GM12878 (cell line): Measurements from ENCODE around the gene DNAAF1. TPM values are rescaled to one million over a fixed set of nuclear protein-coding genes. Genes with fewer than 3 reads are reported as not detected.

Source experiments
- ATAC-seq: fragments of 200-7000 bp; cut with Tn5 transposase; 3 replicates; pipeline ENCODE4 v1.9.1; 2020; ENCODE audit warnings: mild to moderate bottlenecking, moderate library complexity
- BruUV-seq: library from RNA; stranded (reverse); fragments of 400-500 nt; replicated peaks from 2 replicates; lab custom pipeline; 2021; lab: Mats Ljungman, UMichigan
- CTCF ChIA-PET: fragments of 300-600 bp; sonication (Branson Sonifier 250); formaldehyde crosslinking; extraction: SDS; loops from one replicate; lab custom pipeline; 2021; ENCODE audit warnings: inconsistent platforms; lab: Yijun Ruan, JAX
- POLR2A ChIA-PET: fragments of 350-600 bp; formaldehyde crosslinking; extraction: SDS; loops from one replicate; lab custom pipeline; 2021; ENCODE audit warnings: inconsistent platforms; lab: Charles Lee
- RAD21 ChIA-PET: fragments of 300-600 bp; sonication (Branson Sonifier 250); formaldehyde crosslinking; loops from one replicate; lab custom pipeline; 2023; ENCODE audit warnings: antibody characterized with exemption; ENCODE audit not compliant: unreplicated experiment; lab: Charles Lee
- SMC1A ChIA-PET: fragments of 300-600 bp; sonication (Branson Sonifier 250); formaldehyde crosslinking; loops from one replicate; lab custom pipeline; 2023; ENCODE audit not compliant: unreplicated experiment, uncharacterized antibody; lab: Charles Lee
- DNase-seq: peaks from one replicate; pipeline ENCODE4 v3.0.0-alpha.2; 2011; ENCODE audit warnings: low read depth, low spot score
- FAIRE-seq: peaks from 3 replicates; lab custom pipeline; 2011; peaks lifted over from hg19 to GRCh38; lab: Jason Lieb, UNC
- H2AFZ ChIP-seq: 2 replicates; pipeline ENCODE4 v1.6.0; 2011; ENCODE audit warnings: low read depth, low read length, control low read depth; ENCODE audit not compliant: control insufficient read depth
- H3K27ac ChIP-seq: 2 replicates; pipeline ENCODE4 v1.5.1; 2011; ENCODE audit warnings: control low read depth; ENCODE audit not compliant: control insufficient read depth, insufficient read depth
- H3K27me3 ChIP-seq, 2 experiments: replicated peaks in 1 of 2; 2 replicates each; pipeline versions ENCODE4 v1.6.0 to v1.6.1; 2011; ENCODE audit warnings: low read length in 1 of 2; ENCODE audit not compliant: control insufficient read depth in 2 of 2, insufficient read depth in 2 of 2
- H3K36me3 ChIP-seq, 2 experiments: 2 replicates each; pipeline ENCODE4 v1.5.1; 2011; ENCODE audit warnings: low read length in 1 of 2; ENCODE audit not compliant: control insufficient read depth in 2 of 2, insufficient read depth in 2 of 2
- H3K4me1 ChIP-seq: 2 replicates; pipeline ENCODE4 v1.6.1; 2011; ENCODE audit warnings: mild to moderate bottlenecking, low read length, moderate library complexity, mixed read lengths; ENCODE audit not compliant: control insufficient read depth, insufficient read depth
- H3K4me2 ChIP-seq: 2 replicates; pipeline ENCODE4 v1.6.0; 2011; ENCODE audit warnings: control low read depth; ENCODE audit not compliant: control insufficient read depth, insufficient read depth
- H3K4me3 ChIP-seq: fragments of 200-600 bp; sonication (generic); 2 replicates; pipeline ENCODE4 v1.5.1; 2016
- H3K79me2 ChIP-seq: 2 replicates; pipeline ENCODE4 v1.6.0; 2011; ENCODE audit warnings: low read length; ENCODE audit not compliant: control insufficient read depth, insufficient read depth
- H3K9ac ChIP-seq: 2 replicates; pipeline ENCODE4 v1.8.0; 2011; ENCODE audit warnings: low read length, control low read depth, mixed read lengths; ENCODE audit not compliant: control insufficient read depth, insufficient read depth
- H3K9me3 ChIP-seq: replicated peaks from 3 replicates; pipeline ENCODE4 v1.5.1; 2011; ENCODE audit warnings: mild to moderate bottlenecking, low read length; ENCODE audit not compliant: control insufficient read depth, insufficient read depth
- H4K20me1 ChIP-seq: 2 replicates; pipeline ENCODE4 v1.6.0; 2011; ENCODE audit not compliant: control insufficient read depth, insufficient read depth
- CREB1 ChIP-seq: IDR thresholded peaks from 2 replicates; pipeline ENCODE4 v1.6.1; 2012; ENCODE audit warnings: low read depth, mild to moderate bottlenecking, inconsistent platforms
- MEF2B ChIP-seq: fragments of 450-650 bp; IDR thresholded peaks from 2 replicates; pipeline ENCODE4 v1.6.1; 2018; ENCODE audit warnings: mild to moderate bottlenecking, moderate library complexity; ENCODE audit not compliant: partially characterized antibody, poor library complexity, severe bottlenecking
- MYC ChIP-seq: IDR thresholded peaks from 2 replicates; pipeline ENCODE4 v1.6.1; 2011; ENCODE audit warnings: mild to moderate bottlenecking, low read length, moderate library complexity, inconsistent platforms; ENCODE audit not compliant: insufficient read depth, insufficient replicate concordance, insufficient read length, severe bottlenecking
- NRF1 ChIP-seq: conservative IDR thresholded peaks from 2 replicates; pipeline ENCODE4 v1.6.1; 2011; ENCODE audit warnings: mild to moderate bottlenecking, low read depth, low read length, improper control_type of control experiment
- RAD21 ChIP-seq: IDR thresholded peaks from 2 replicates; pipeline ENCODE4 v1.6.1; 2011; ENCODE audit warnings: mild to moderate bottlenecking, low read depth, low read length, moderate library complexity; ENCODE audit not compliant: insufficient read depth
- SMC3 ChIP-seq: IDR thresholded peaks from 2 replicates; pipeline ENCODE4 v1.6.1; 2011; ENCODE audit warnings: low read length, improper control_type of control experiment, borderline replicate concordance
- SPI1 ChIP-seq: IDR thresholded peaks from 2 replicates; pipeline ENCODE4 v1.6.1; 2011; ENCODE audit warnings: low read depth, mild to moderate bottlenecking, low read length, moderate library complexity, borderline replicate concordance; ENCODE audit not compliant: insufficient read depth
- STAT1 ChIP-seq: fragments of 450-650 bp; conservative IDR thresholded peaks from 2 replicates; pipeline ENCODE4 v1.6.1; 2014; ENCODE audit warnings: antibody characterized with exemption, mild to moderate bottlenecking
- YY1 ChIP-seq: IDR thresholded peaks from 2 replicates; pipeline ENCODE4 v1.6.1; 2011; ENCODE audit warnings: low read depth, mild to moderate bottlenecking, low read length
- ZBTB11 ChIP-seq: fragments of 450-650 bp; formaldehyde crosslinking; IDR thresholded peaks from 2 replicates; pipeline ENCODE4 v1.5.0; 2022; ENCODE audit warnings: mild to moderate bottlenecking, missing genetic modification characterization
- WGBS: methylation state at CpG from one replicate; pipeline ENCODE4 v1.1.6; 2016; ENCODE audit warnings: low lambda C conversion rate; ENCODE audit not compliant: insufficient replicate concordance, insufficient coverage; ENCODE audit errors: missing lambda C conversion rate; 5-methylcytosine and 5-hydroxymethylcytosine counted together
- in situ Hi-C: fragments of 300-500 bp; cut with MboI; formaldehyde crosslinking; loops from 9 replicates; pipeline ENCODE4 v1.14.3; 2018; ENCODE audit warnings: mixed read lengths
- intact Hi-C: fragments of 100-400 bp; cut with micrococcal nuclease; formaldehyde crosslinking; loops from one replicate; pipeline ENCODE4 v1.14.2; 2022; ENCODE audit not compliant: unreplicated experiment
- polyA plus RNA-seq, 11 experiments: library from polyadenylated mRNA; depleted of rRNA in 4 of 11; unstranded in 6 of 11; stranded (reverse) in 5 of 11; fragments of >200 nt; fragmentation: Nextera tagmentation in 4 of 11; fragmentation: Illumina TruSeq in 1 of 11; extraction: Ambion mirVana in 4 of 11; extraction: Trizol in 1 of 11; gene quantifications; 1 replicate in 1 of 11; 2 replicates in 10 of 11; pipeline versions ENCODE4 v1.2.1 to v1.2.3, GENCODE V29; 2011 to 2016; ENCODE audit warnings: inconsistent platforms in 2 of 11, missing spikeins in 2 of 11, low read depth in 1 of 11
- total RNA-seq, 4 experiments: library from RNA; depleted of rRNA in 3 of 4; stranded (reverse); fragments of >200 nt in 3 of 4; fragmentation: Illumina TruSeq in 1 of 4; extraction: Trizol in 1 of 4; gene quantifications; 2 replicates each; pipeline versions ENCODE4 v1.2.1 to v1.2.3, GENCODE V29; 2013 to 2021
- TF ChIP-seq, protein P1 (sequence below), 3 experiments: IDR thresholded peaks in 2 of 3; conservative IDR thresholded peaks in 1 of 3; 2 replicates each; pipeline ENCODE4 v1.5.1; 2011; ENCODE audit warnings: low read depth in 3 of 3, low read length in 3 of 3, mild to moderate bottlenecking in 3 of 3, control low read depth in 2 of 3, moderate library complexity in 2 of 3, inconsistent platforms in 1 of 3, mixed read lengths in 1 of 3; ENCODE audit not compliant: control insufficient read depth in 2 of 3, insufficient read depth in 1 of 3; ENCODE audit errors: extremely low read depth in 1 of 3
- TF ChIP-seq, protein P2 (sequence below): IDR thresholded peaks from 2 replicates; pipeline ENCODE4 v1.6.1; 2011; ENCODE audit warnings: borderline replicate concordance, low read depth, mild to moderate bottlenecking, moderate library complexity, mixed read lengths, low read length; ENCODE audit not compliant: insufficient read depth; ENCODE audit errors: extremely low read length

Gene DNAAF1
- total and polyA plus RNA-seq, 10 of the 15 experiments (the other 5 are each of a cell fraction or from before 2014, with no cell fraction given), result 0.02 to 0.76 (median 0.08) TPM; not detected in 6

GRCh38 chr16:84174396-84174795 lies 29.3 kb downstream of the DNAAF1 start (continued):
- TF ChIP-seq MYC, result no peak

- intact Hi-C loops (loop anchor here (1.0 kb wide), 1 partner anchor 87 kb away; no protein-coding TSS in a partner anchor), in situ Hi-C loops (no loop called here)
- ChIA-PET POLR2A (no interaction called here), RAD21 (interaction anchor here (0.9 to 2.0 kb wide), 6 partner anchors 11 to 109 kb away, joined by 3 to 13 read pairs (median 6); partner anchors contain the start of gene TAF1C), CTCF (interaction anchor here (0.8 to 7.1 kb wide), 5 partner anchors 11 to 116 kb away, joined by 3 to 82 read pairs (median 11); partner anchors contain the start of gene TAF1C), SMC1A (interaction anchor here (1.1 to 2.4 kb wide), 4 partner anchors 76 to 91 kb away, joined by 3 to 12 read pairs (median 3); no protein-coding TSS in a partner anchor)
- no peak overlapping the region for H3K9ac ChIP-seq
- H4K20me1 ChIP-seq, result no peaks in the 10 kb centered on the region
- peak; percentile 89 for ATAC-seq
- no peak overlapping the region for H3K27ac ChIP-seq
- H3K4me1 ChIP-seq, result peaks cover 13% of the 10 kb centered on the region
- H3K36me3 ChIP-seq, result peaks cover 5 to 10% of the 10 kb centered on the region in 2 experiments; a peak in 3 of 4 replicates
- H3K9me3 ChIP-seq, result no peaks in the 10 kb centered on the region
- H3K27me3 ChIP-seq, result no peaks in the 10 kb centered on the region
- peak; percentile 19 for DNase-seq
- no TSS peak for BruUV-seq
- no peak for FAIRE-seq
- no peak overlapping the region for H3K4me3 ChIP-seq
- 12% methylated on average over 10 of the region's 10 CpGs for whole genome bisulfite sequencing
- H3K4me2 ChIP-seq, result peak overlapping the region; percentile 62; the same call in 1 of the 2 replicates
- no peaks in the 10 kb centered on the region for H3K79me2 ChIP-seq
- peak overlapping the region; percentile 39; the same call in 1 of the 2 replicates for H2AFZ ChIP-seq
- peak; percentile 53; the same call in 1 of the 2 replicates for TF ChIP-seq YY1
- TF ChIP-seq, protein P1, sequence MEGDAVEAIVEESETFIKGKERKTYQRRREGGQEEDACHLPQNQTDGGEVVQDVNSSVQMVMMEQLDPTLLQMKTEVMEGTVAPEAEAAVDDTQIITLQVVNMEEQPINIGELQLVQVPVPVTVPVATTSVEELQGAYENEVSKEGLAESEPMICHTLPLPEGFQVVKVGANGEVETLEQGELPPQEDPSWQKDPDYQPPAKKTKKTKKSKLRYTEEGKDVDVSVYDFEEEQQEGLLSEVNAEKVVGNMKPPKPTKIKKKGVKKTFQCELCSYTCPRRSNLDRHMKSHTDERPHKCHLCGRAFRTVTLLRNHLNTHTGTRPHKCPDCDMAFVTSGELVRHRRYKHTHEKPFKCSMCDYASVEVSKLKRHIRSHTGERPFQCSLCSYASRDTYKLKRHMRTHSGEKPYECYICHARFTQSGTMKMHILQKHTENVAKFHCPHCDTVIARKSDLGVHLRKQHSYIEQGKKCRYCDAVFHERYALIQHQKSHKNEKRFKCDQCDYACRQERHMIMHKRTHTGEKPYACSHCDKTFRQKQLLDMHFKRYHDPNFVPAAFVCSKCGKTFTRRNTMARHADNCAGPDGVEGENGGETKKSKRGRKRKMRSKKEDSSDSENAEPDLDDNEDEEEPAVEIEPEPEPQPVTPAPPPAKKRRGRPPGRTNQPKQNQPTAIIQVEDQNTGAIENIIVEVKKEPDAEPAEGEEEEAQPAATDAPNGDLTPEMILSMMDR (IDR thresholded peaks at IDR 0.05 in 2 of 3, conservative IDR thresholded peaks at IDR 0.05 in 1 of 3; ENCODE audit: control insufficient read depth in 2 of 3, extremely low read depth in 1 of 3, insufficient read depth in 1 of 3, low read depth in 3 of 3, low read length in 3 of 3), result peak; percentile 70 to 75 (median 75)
- TF ChIP-seq MEF2B, result peak; percentile 35
- TF ChIP-seq ZBTB11 (CRISPR knock-in tag), result no peak
- TF ChIP-seq, protein P2, sequence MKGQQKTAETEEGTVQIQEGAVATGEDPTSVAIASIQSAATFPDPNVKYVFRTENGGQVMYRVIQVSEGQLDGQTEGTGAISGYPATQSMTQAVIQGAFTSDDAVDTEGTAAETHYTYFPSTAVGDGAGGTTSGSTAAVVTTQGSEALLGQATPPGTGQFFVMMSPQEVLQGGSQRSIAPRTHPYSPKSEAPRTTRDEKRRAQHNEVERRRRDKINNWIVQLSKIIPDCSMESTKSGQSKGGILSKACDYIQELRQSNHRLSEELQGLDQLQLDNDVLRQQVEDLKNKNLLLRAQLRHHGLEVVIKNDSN, result peak; percentile 35
- TF ChIP-seq CREB1, result peak; percentile 63; the same call in 1 of the 2 replicates
- TF ChIP-seq SPI1, result peak; percentile 80; the same call in 1 of the 2 replicates
- TF ChIP-seq RAD21, result peak; percentile 68
- peak; percentile 38; the same call in 1 of the 2 replicates for TF ChIP-seq SMC3
- TF ChIP-seq NRF1, result no peak
- TF ChIP-seq STAT1, result no peak
These were observed 30.4 kb downstream of the DNAAF1 start for GRCh38 chr16:84175350-84176081.
